GM10266 (cell line): ENCODE results near the gene PFN1.

ENCODE experiments used
- DNase-seq: peaks from one replicate; pipeline ENCODE4 v3.0.0; 2012; ENCODE audit errors: extremely low spot score
- CTCF ChIP-seq: IDR thresholded peaks from 2 replicates; pipeline ENCODE4 v1.5.1; 2012; ENCODE audit warnings: mild to moderate bottlenecking, low read depth; ENCODE audit not compliant: control insufficient read depth, insufficient read depth; ENCODE audit errors: missing control alignments

Gene PFN1

GRCh38 chr17:4944163-4944553, 4.2 kb downstream of the PFN1 start:
- DNase-seq = no peak
- TF ChIP-seq CTCF = no peak

DNA sequence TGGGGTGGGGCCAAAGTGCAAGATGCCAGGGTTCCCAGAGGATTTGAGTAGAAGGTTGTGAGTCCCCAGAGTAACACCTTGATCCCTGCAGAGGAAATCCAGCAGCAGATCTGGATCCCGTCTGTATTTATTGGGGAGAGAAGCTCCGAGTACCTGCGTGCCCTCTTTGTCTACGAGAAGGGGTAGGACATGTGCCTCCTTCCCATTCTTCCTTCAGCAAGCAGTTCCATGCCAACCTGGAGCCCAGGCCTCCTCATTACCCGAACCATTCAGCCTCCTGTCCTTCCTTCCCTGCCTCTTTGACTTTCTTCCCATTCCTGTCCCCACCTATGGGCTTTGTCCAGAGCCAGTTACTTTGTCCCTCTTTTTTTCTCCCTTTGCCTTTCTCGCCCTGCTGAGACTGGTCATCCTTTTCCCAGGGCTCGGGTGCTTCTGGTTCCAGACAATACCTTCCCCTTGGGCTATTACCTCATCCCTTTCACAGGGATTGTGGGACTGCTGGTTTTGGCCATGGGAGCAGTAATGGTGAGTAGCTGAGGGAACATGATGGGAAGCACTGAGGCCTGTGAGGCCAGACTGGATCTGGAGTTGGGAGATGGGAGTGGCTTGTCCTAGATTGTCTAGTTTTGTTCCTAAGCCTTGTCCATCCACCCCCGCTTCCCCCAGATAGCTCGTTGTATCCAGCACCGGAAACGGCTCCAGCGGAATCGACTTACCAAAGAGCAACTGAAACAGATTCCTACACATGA, 5.4 kb downstream of the PFN1 start:
- DNase-seq = no peak
- TF ChIP-seq CTCF = no peak

DNA sequence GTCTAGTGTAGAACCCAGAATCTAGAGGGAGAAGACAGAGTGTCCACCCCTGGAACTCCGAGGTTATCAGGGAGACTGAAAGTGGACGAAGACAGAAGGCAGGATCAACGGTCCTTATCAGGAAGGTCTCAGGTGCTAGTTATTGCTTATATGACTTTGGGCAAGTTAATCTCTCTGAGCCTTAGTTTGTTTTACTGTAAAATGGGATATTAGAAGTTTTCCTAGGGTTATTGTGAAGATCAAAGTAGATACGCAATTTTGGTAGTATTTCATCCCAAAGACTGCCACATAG, 7.1 kb downstream of the PFN1 start:
- no peak for TF ChIP-seq CTCF
- no peak for DNase-seq

GRCh38 chr17:4940555-4941318, 7.6 kb downstream of the PFN1 start:
- DNase-seq = no peak

GRCh38 chr17:4939796-4940554, 8.4 kb downstream of the PFN1 start, which contains the start of the genes RNF167 and SLC25A11:
RNF167 (plus strand) TSS chr17:4940268; CDS start chr17:4940910, 642 bp downstream.
SLC25A11 (minus strand) TSS chr17:4940046; CDS start chr17:4939910, 136 bp downstream.
- peak; percentile 98 for DNase-seq
- TF ChIP-seq CTCF = no peak

More at GRCh38 chr17:4940555-4941318, 7.6 kb downstream of the PFN1 start:
- no peak for TF ChIP-seq CTCF

GRCh38 chr17:4939546-4939795, 8.9 kb downstream of the PFN1 start:
- no peak for DNase-seq
- TF ChIP-seq CTCF = no peak
